K562 (cell line): Measurements from ENCODE around the gene KEL. TPM values are rescaled to one million over a fixed set of nuclear protein-coding genes. Genes with fewer than 3 reads are reported as not detected.

Experiments used
- ASH1L ChIP-seq: fragments of 450-650 bp; IDR thresholded peaks from 2 replicates; pipeline ENCODE4 v1.6.1; 2018; ENCODE audit warnings: borderline replicate concordance, mild to moderate bottlenecking, low read depth; ENCODE audit not compliant: partially characterized antibody
- BMI1 ChIP-seq: fragments of 150-350 bp; IDR thresholded peaks from 2 replicates; pipeline ENCODE4 v1.6.1; 2014; ENCODE audit warnings: low read length
- HDAC1 ChIP-seq, 2 experiments: fragments of 450-650 bp; IDR thresholded peaks; 2 replicates each; pipeline ENCODE4 v1.6.1; 2016 to 2017; ENCODE audit warnings: inconsistent platforms in 1 of 2, mild to moderate bottlenecking in 1 of 2, moderate library complexity in 1 of 2
- HINFP ChIP-seq: fragments of 450-650 bp; conservative IDR thresholded peaks from 2 replicates; pipeline ENCODE4 v1.6.1; 2016; ENCODE audit warnings: missing genetic modification characterization, low read depth, mild to moderate bottlenecking, control low read depth, missing compliant biosample characterization
- MGA ChIP-seq: fragments of 450-650 bp; IDR thresholded peaks from 2 replicates; pipeline ENCODE4 v1.6.1; 2016; ENCODE audit warnings: mild to moderate bottlenecking, moderate library complexity
- RUNX1 ChIP-seq: sonication (generic); IDR thresholded peaks from 2 replicates; pipeline ENCODE4 v1.6.1; 2016; ENCODE audit warnings: antibody characterized with exemption, low read depth
- SP1 ChIP-seq: sonication (generic); formaldehyde crosslinking; IDR thresholded peaks from 2 replicates; pipeline ENCODE4 v1.8.1; 2022; ENCODE audit warnings: mild to moderate bottlenecking, missing genetic modification reagents
- ZBTB26 ChIP-seq: fragments of 450-650 bp; formaldehyde crosslinking; IDR thresholded peaks from 2 replicates; pipeline ENCODE4 v1.4.0; 2022; ENCODE audit warnings: missing genetic modification characterization
- ZKSCAN1 ChIP-seq: fragments of 150-350 bp; IDR thresholded peaks from 2 replicates; pipeline ENCODE4 v1.6.1; 2016; ENCODE audit warnings: low read depth, low read length
- ZNF395 ChIP-seq: fragments of 200-800 bp; sonication (Bioruptor generic); IDR thresholded peaks from 2 replicates; pipeline ENCODE4 v1.6.1; 2017; ENCODE audit warnings: missing genetic modification characterization, missing compliant biosample characterization
- ZNF780A ChIP-seq: fragments of 250-450 bp; sonication (Bioruptor Pico); IDR thresholded peaks from 2 replicates; pipeline ENCODE4 v1.5.0; 2021; ENCODE audit warnings: mild to moderate bottlenecking
- polyA plus RNA-seq, 8 experiments: library from polyadenylated mRNA; depleted of rRNA in 4 of 8; stranded (reverse) in 5 of 8; unstranded in 3 of 8; fragments of >200 nt; fragmentation: Nextera tagmentation in 2 of 8; fragmentation: Illumina TruSeq in 1 of 8; extraction: Ambion mirVana in 2 of 8; extraction: Trizol in 1 of 8; gene quantifications; 2 replicates each; pipeline versions ENCODE4 v1.2.1 to v1.2.3, GENCODE V29; 2011 to 2014; ENCODE audit warnings: inconsistent platforms in 1 of 8, missing spikeins in 1 of 8
- total RNA-seq, 7 experiments: library from RNA; depleted of rRNA in 6 of 7; stranded (reverse); fragments of >200 nt in 6 of 7; fragmentation: Illumina TruSeq in 2 of 7; extraction: Trizol in 2 of 7; gene quantifications; 2 replicates each; pipeline versions ENCODE4 v1.2.1 to v1.2.3, GENCODE V29; 2011 to 2021; ENCODE audit warnings: low replicate concordance in 1 of 7

KEL gene
- total and polyA plus RNA-seq, 9 of the 15 experiments (the other 6 are each of a cell fraction or from before 2014, with no cell fraction given): 9.0 to 47.4 (median 22.2) TPM

GRCh38 chr7:142959202-142959601, 3.0 kb downstream of the KEL start (continued):
- TF ChIP-seq MGA (no peak), SP1 (no peak), BMI1 (no peak), RUNX1 (no peak), ZBTB26 (no peak), ZKSCAN1 (no peak), HINFP (0 out of 2 replicates have a peak, but pooled peaks have one; percentile 17), HDAC1 (IDR thresholded peaks at IDR 0.05) (0 out of 4 replicates have a peak, but pooled peaks of 1 of the 2 experiments have one; percentile 18), ZNF395 (no peak), ZNF780A (CRISPR knock-in tag) (no peak), ASH1L (peak; percentile 18)
